ENCODE results near the gene HOXB5.
A peak's percentile ranks its signal among the peaks of the same experiment; 100 is the strongest.

Gene HOXB5

GRCh38 chr17:48549914-48550501 lies 43.6 kb downstream of the HOXB5 start:
- no peak for DNase-seq

GRCh38 chr17:48549281-48549630 lies 44.3 kb downstream of the HOXB5 start:
- peak; percentile 45 for DNase-seq

- peak; percentile 50 for DNase-seq
These were observed 44.9 kb downstream of the HOXB5 start for GRCh38 chr17:48548523-48549280.

- no peak for DNase-seq
These were observed 45.6 kb downstream of the HOXB5 start for GRCh38 chr17:48547808-48548522.

GRCh38 chr17:48546924-48547807 lies 46.4 kb downstream of the HOXB5 start:
- peak; percentile 76 for DNase-seq

GRCh38 chr17:48546137-48546923 lies 47.2 kb downstream of the HOXB5 start:
- DNase-seq: peak; percentile 69

GRCh38 chr17:48545539-48545938 lies 48.0 kb downstream of the HOXB5 start:
- no peak for DNase-seq

GRCh38 chr17:48545022-48545375 lies 48.6 kb downstream of the HOXB5 start, which contains the start of gene HOXB2:
TSS of gene HOXB2 (minus strand) at chr17:48545109. CDS start at chr17:48544911, 198 bp downstream.
- peak; percentile 78 for DNase-seq

GRCh38 chr17:48544349-48545021 lies 49.1 kb downstream of the HOXB5 start:
- peak; percentile 78 for DNase-seq

GRCh38 chr17:48543854-48544348 lies 49.7 kb downstream of the HOXB5 start:
- DNase-seq: peak; percentile 79

GRCh38 chr17:48543107-48543853 lies 50.3 kb downstream of the HOXB5 start:
- DNase-seq: peak; percentile 94

GRCh38 chr17:48542698-48543106 lies 50.9 kb downstream of the HOXB5 start:
- DNase-seq: no peak

- peak; percentile 87 for DNase-seq
These were observed 51.4 kb downstream of the HOXB5 start for GRCh38 chr17:48542114-48542656.

- peak; percentile 93 for DNase-seq
These were observed 51.9 kb downstream of the HOXB5 start for GRCh38 chr17:48541577-48542113.

Measured in right kidney (tissue), 1 donor.